ELR (cell line): ENCODE measurements around the gene FAM162A.
"Not testable (repeated sequence)": the region's sequence is repeated elsewhere in the genome, so short reads cannot be mapped to it uniquely, and the experiment has no call there.

ENCODE experiments used
- DNase-seq: peaks from one replicate; pipeline ENCODE4 v3.0.0-alpha.2; 2015; ENCODE audit warnings: low read depth

FAM162A gene

DNA sequence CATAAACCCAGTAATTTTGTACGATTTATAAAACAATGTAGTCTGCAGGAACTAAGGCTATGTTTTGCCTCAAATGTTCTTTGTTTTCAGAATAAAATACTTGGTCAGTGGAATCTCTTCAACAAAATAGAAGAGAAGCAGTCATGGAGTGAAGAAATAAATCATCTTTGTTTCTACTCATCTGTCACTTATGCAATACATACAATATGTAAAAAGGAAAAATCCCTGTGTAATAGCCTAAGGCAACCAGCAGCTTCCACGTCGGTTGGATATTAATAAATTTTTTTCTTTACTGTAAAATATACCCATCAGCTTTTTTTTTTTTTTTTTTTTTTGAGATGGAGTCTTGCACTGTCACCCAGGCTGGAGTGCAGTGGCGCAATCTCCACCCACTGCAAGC lies 37.1 kb downstream of the FAM162A start:
- DNase-seq = no peak

DNA sequence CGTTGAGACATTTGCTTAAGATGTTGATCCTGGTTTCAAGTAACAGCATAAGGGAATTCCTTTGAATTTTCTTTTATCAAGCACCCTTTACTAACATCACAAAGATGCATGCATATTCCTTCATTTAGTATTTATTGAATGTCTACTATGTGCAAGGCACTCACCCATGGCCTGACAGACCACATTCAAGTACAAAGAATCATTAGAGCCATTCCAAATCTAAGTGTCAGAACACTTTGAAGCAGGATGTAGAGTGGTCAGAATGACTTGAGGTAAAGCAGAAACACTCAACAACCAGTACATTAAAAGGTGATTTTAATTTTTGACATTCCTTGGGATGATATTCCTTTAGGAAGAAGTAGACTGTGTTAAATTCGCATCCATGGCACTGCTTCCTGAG lies 37.9 kb downstream of the FAM162A start:
- no peak for DNase-seq

DNA sequence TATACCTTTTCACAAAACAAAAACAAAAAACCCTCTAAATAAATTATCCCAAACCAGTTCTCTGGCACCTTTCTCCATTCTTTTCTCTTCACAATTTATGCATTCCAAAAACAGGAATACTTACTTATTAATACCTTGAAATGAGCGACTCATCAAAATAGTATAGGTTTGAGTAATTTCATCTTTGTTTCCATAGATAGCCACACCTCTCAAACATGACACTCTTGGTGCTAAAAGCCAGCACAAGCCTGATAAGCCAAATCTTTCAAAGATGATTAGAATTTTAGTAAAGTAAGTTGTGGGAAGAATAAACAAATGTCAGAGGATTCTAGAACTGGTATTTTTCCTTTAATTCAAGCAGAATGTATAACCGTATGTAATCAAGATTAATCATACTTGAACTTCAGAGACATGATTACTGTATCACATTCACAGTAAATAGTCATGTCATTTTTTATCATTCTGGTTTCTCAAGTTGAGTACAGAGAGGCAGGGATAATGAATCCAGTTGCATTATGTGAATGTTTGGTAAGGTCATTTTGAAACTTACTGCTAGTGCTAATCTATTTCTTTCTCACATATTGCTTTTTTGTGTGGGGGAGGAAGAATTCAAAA lies 44.0 kb downstream of the FAM162A start:
- DNase-seq = peak; percentile 38

DNA sequence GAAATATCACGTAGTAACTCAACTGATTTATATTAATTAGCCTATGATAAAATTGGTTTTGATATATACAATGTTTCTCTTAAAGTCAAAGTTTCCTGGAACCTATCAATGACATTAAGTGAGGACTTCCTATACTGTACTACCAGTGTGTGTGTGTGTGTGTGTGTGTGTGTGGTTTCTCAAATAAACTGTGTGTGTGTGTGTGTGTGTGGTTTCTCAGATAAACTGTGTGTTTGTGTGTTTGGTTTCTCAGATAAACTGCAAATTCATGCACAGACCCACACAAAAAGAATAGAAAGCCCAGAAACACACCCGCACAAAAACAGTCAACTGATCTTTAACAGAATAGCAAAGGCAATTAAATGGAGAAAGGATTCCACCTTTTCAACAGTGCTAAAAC lies 46.4 kb downstream of the FAM162A start:
- DNase-seq = no peak

DNA sequence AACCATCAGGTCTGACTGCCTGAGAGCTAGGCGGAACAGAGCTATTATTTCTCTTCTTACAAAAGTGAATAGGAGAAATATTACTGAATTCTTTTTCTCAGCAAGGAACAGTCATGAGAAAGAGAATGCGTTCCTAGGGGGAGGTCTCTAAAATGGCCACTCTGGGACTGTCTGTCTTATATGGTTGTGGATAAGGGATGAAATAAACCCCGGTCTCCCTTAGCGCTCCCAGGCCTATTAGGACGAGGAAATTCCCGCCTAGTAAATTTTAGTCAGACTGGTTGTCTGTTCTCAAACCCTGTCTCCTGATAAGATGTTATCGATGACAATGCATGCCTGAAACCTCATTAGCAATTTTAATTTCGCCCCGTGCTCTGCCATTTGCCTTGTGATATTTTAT lies 52.0 kb downstream of the FAM162A start:
- no peak for DNase-seq

DNA sequence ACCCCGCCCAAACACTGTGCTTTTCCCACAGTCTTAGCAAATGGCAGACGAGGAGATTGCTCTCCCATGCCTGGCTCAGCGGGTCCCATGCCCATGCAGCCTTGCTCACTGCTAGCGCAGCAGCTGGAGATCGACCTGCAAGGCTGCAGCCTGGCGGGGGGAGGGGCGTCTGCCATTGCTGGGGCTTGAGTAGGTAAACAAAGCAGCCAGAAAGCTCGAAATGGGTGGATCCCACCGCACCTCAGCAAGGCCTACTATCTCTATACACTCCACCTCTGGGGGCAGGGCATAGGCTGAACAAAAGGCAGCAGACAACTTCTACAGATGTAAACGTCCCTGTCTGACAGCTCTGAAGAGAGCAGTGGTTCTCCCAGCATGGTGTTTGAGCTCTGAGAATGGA lies 59.1 kb downstream of the FAM162A start:
- no peak for DNase-seq

DNA sequence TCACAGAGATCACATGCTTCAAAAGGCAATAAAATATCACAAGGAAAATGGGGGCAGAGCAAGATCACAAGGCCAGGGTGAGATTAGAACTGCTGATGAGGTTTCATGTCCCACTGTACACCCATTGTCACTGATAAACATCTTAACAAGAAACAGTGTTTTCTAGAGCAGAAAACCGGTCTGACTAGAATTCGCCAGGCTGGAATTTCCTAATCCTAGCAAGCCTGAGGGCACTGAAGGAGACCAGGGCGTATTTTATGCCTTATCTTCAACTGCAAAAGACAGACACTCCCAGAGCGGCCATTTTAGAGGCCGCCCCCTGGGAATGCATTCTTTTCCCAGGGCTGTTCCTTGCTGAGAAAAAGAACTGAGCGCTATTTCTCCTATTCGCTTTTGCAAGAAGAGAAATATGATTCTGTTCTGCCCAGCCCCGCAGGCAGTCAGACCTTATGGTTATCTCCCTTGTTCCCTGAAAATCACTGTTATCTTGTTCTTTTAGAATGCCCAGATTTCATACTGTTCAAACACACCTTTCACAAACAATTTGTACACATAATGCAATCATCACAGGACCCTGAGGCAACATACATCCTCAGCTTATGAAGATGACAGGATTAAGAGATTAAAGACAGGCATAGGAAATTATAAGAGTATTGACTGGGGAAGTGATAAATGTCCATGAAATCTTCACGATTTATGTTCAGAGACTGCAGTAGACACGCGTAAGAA lies 59.9 kb downstream of the FAM162A start:
- DNase-seq = not testable (repeated sequence)

DNA sequence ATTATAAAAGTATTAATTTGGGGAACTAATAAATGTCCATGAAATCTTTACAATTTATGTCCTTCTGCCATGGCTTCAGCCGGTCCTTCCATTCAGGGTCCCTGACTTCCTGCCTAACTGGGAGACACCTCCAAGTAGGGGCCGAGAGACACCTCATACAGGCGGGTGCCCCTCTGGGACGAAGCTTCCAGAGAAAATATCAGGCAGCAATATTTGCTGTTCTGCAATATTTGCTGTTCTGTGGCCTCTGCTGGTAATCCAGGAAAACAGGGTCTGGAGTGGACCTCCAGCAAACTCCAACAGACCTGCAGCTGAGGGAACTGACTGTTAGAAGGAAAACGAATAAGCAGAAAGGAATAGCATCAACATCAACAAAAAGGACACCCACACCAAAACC lies 60.5 kb downstream of the FAM162A start:
- DNase-seq = not testable (repeated sequence)

DNA sequence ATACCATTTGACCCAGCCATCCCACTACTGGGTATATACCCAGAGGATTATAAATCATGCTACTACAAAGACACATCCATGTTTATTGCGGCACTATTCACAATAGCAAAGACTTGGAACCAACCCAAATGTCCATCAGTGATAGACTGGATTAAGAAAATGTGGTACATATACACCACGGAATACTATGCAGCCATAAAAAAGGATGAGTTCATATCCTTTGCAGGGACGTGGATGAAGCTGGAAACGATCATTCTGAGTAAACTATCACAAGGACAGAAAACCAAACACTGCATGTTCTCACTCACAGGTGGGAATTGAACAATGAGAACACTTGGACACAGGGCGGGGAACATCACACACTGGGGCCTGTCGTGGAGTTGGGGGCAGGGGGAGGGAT lies 64.2 kb downstream of the FAM162A start:
- DNase-seq = not testable (repeated sequence)

DNA sequence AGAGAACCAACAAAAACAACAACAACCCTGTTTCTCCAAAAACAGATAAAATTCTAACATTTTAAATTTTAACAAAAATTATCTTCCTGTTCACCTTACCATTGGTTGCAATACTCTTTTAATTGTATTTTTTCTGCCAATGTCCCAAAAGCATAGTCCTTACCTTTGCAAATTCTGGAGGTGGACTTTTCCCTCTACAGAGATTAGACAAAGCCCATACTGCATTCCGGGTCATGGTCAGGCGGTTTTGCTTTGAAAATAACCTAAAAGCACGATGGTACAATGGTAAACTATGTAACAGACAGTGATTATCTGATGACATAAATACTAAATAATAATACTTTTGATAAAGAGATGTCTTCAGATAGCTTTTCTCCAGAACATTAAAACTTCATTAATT lies 67.4 kb downstream of the FAM162A start:
- DNase-seq = no peak

DNA sequence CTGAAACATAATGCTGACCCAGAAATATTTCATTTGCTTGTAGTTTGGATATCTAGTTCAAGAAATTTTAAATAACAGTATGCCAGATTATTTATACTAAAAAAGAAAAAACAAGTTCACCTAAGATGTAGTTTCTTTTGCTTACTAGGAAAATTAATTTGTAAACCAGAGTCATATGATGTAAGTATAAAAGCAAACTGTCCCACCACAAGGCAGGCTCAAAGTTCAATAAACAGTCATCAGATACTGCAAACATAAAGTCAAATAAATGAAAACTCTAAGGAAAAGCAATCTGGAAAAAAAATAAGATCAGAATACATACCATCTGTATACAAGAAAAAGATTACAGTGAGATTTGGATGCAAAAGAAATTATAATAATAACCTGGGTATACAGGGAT lies 72.1 kb downstream of the FAM162A start:
- no peak for DNase-seq

DNA sequence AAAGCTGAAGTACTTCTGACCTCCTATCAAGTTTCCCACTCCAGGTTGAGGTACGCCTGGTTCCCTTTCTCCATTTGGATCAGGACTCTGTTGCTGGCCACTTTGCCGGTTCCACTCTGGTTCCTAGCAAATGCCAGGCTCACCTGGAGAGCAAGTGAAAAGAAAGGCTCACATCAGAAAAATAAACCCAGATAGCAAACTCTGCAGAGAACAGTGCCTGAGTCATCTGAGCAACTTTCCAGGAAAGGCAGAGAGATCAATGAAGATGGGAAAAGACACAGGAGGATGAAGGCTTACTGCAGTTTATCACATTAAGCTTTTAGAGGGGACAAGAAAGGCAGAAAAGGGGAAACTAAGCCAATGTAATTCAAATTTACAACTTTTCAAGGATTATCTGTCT lies 73.7 kb downstream of the FAM162A start:
- no peak for DNase-seq

DNA sequence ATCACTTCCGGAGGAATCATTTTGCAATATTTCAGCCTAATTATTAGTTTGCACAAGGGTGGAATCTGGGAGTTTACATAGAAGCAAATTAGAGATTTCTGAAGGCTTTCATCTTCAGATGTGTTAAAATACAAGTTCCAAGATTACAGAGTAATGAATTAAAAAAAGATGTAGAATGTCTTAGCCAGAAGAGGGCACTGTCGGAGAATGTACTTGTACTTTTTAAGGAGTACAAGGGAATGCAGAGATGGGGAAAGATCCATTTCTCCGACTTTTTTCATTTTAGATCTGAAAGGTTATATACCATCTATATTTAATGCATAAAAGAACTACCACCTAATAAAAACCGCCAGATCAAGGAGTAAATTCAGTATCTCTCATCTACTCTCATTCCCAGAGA lies 75.0 kb downstream of the FAM162A start:
- peak; percentile 69 for DNase-seq

DNA sequence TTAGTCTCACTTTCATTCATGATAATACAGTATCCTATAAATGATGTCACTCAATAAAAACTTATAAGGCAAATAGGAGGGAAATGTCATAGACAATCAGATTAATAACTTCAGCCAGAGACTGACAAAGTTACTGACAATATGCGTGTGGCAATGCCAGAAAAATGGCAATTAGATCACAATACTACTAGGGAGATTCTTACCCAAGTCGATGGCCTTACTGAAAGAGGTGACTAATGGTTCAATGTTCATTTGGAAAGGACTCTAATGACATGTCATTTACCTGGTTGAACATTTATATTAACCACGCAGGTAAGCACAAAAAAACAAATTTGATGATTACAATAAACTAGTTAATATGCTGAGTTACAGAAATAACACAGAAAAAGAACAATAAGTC lies 77.8 kb downstream of the FAM162A start:
- DNase-seq = no peak
